ENCODE measurements around the gene SYT17.

SYT17 gene

GRCh38 chr16:19265380-19265930, 97.4 kb downstream of the SYT17 start:
- DNase-seq (ENCODE audit: low read depth) = no peak

DNA sequence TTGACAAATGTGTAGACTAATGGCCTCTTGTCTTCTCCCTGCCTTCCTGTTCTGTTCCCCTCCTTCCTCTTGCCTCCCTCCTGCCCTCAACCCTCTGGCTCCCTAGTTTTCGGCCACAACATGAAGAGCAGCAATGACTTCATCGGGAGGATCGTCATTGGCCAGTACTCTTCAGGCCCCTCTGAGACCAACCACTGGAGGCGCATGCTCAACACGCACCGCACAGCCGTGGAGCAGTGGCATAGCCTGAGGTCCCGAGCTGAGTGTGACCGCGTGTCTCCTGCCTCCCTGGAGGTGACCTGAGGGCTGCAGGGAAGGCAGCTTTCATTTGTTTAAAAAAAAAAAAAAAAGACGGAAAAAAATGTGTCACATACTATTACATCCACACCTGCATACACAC, 98.7 kb downstream of the SYT17 start:
- no peak for DNase-seq (ENCODE audit: low read depth)

- no peak for DNase-seq (ENCODE audit: low read depth)
Measured at GRCh38 chr16:19269098-19269497, 101.1 kb downstream of the SYT17 start.

GRCh38 chr16:19274165-19274797, 106.2 kb downstream of the SYT17 start:
- no peak for DNase-seq (ENCODE audit: low read depth)

DNA sequence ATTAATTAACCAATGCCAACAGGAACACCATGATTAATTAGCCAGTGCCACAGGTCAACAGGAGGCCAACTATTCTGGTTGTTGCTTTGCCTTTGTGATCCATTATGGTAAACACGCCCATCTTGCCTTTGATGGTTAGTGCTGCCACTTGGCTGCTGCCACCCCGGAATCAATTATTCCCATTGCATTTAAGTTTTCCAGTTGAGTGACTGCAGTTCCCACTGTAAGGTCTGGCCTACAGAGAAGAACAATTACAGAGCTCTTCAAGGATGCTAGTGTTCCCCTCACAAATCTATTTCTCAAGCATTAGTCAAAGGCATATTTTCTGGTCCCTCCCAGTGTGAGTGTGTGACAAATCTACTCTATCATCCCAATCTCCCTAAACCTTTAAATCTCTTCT, 110.4 kb downstream of the SYT17 start:
- no peak for DNase-seq (ENCODE audit: low read depth)

GRCh38 chr16:19281246-19281645, 113.2 kb downstream of the SYT17 start:
- DNase-seq (ENCODE audit: low read depth) = no peak

- DNase-seq (ENCODE audit: low read depth) = no peak
Measured at GRCh38 chr16:19282101-19282500, 114.1 kb downstream of the SYT17 start.

GRCh38 chr16:19283637-19284036, 115.6 kb downstream of the SYT17 start:
- no peak for DNase-seq (ENCODE audit: low read depth)

DNA sequence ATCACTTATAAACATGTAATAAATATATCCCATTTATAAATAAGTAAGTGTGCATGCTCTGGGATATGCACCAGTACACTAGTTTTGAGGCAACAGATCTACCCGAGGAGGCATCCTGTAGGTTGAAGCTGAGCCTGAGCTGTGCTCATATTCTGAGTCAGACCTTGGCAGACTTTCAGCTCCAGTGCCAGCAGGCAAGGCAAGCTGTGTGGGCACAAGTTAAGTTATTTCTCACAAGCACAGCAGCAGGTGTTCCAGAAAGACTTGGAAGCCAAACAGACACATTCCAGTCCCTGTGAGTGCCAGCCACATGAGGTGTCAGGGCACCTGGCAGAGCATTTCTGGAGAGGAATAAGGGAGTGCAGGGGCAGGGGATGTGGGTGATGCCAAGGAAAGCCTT, 116.2 kb downstream of the SYT17 start:
- DNase-seq (ENCODE audit: low read depth) = no peak

DNA sequence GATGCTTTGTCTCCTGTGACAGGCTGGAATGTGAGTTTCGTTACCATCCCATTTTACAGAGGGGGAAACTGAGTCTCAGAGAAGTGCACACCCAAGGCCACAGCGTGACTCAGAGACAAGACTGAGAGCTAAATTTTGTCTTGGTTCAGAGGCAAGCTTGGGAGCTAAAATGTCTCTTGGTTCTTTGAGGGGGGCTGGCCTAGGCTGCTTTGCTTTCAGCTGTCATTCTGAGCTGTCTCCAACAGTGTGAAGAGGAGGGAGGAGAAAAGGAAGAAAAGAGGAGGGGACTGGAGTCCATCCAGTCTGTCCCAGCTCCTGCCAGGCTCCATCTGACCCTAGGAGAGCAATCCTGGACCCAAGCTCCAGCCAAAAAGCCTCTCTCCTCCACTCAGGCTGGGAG, 117.4 kb downstream of the SYT17 start, which contains the start of gene CLEC19A:
Gene CLEC19A, plus strand, starts transcription at position 301 of the 400 bp plus-strand sequence. CDS start 121 bp downstream, outside the sequence.
- no peak for DNase-seq (ENCODE audit: low read depth)

DNA sequence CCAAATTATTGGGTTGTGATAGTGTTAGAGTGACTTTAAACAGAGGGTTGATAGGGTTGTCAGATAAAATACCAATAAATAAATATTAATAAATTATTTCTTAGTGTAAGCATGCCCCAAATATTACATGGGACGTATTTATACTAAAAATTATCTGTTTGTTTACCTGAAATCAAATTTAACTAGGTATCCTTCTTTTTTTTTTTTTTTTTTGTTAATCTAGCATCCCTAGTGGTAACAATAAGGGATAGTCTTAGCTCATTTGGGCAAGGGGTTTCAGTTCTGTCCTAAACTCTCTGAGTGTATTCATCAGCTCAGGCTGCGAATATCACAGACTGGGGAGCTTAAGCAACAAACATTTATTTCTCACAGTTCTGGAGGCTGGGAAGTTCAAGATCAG, 118.8 kb downstream of the SYT17 start:
- no peak for DNase-seq (ENCODE audit: low read depth)

GRCh38 chr16:19287241-19287640, 119.2 kb downstream of the SYT17 start:
- DNase-seq (ENCODE audit: low read depth) = no peak

DNA sequence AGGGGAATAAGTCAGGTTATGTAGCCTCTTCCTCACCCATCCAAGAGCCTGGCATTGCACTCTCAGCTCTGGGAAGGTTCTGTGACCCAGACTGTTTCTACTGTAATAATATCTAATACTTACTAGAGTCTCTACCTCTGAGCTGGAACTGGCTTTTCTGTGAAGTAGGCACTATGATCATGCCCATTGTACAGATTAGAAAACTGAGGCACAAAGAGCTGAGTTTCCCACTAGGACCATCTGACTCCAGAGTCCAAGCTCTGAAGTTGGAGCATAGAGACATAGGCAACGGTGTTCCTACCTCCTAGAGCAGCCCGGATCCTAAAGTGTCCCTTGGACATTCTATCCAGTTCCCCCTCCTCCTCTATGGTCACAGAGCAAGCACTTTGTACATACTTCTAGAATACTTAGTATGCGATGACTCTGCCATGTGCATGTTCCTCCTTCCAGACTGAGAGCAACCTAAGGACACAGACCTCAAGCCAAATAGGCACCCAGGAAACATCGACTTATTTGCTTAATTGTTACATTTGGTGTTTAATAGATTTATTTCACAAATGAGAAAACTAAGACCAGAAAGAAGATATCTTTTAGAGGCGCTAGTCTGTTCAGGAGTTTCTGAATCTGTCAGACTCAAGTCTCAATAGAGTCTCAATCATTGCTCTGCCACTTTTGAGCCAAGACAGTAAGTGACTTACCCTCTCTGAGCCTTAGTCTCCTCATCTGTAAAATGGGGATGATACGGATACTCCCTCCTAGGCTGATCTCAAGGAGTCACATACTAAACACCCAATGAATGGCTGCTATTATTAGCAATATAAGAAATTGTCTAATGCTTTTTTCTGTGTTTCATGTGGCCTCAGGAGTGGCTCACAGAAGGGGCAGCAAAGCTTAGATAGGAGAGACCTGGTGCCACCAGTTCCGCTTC, 121.1 kb downstream of the SYT17 start:
- DNase-seq (ENCODE audit: low read depth) = no peak

- DNase-seq (ENCODE audit: low read depth) = no peak
Measured at GRCh38 chr16:19289811-19290485, 121.9 kb downstream of the SYT17 start.

- DNase-seq (ENCODE audit: low read depth) = no peak
Measured at GRCh38 chr16:19290860-19291259, 122.8 kb downstream of the SYT17 start.

- no peak for DNase-seq (ENCODE audit: low read depth)
Measured at GRCh38 chr16:19291475-19291874, 123.4 kb downstream of the SYT17 start.

DNA sequence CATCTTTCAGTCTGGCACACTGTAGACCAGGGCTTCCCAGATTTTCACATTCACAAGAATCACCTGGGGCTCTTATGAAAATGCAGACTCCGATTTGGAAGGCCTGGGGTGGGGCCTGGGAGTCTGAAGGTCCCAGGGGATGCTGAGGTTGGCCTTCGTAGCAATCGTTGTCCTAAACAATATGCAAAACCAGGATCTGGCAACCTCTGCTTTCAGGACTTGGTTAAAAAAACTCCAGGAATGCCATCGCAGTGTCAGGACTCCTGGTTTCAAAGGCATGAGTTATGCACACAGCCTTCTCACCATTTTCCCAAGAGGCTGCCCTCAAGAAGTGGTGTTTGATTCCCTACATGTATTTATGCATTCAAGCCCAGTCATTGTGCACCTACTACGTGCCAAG, 124.1 kb downstream of the SYT17 start:
- DNase-seq (ENCODE audit: low read depth) = no peak

GRCh38 chr16:19294156-19294649, 126.2 kb downstream of the SYT17 start:
- DNase-seq (ENCODE audit: low read depth) = no peak

DNA sequence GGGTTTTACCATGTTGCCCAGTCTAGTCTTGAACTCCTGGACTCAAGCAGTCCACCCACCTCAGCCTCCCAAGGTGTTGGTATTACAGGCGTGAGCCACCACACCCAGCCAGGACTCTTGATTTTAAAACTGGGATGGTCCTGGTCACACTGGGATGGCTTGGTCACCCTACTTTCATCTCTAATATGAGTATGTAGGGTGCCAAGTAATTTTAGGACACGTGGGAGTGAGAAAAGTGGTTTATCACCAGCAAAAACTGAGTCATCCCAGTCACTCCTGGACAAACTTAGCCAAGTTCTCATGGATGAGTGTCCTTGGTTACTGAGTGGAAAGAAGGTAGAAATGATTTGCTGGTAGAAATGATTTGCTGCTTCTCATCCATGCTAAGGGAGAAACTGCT, 127.4 kb downstream of the SYT17 start:
- DNase-seq (ENCODE audit: low read depth) = no peak

- no peak for DNase-seq (ENCODE audit: low read depth)
Measured at GRCh38 chr16:19297454-19297853, 129.4 kb downstream of the SYT17 start.

DNA sequence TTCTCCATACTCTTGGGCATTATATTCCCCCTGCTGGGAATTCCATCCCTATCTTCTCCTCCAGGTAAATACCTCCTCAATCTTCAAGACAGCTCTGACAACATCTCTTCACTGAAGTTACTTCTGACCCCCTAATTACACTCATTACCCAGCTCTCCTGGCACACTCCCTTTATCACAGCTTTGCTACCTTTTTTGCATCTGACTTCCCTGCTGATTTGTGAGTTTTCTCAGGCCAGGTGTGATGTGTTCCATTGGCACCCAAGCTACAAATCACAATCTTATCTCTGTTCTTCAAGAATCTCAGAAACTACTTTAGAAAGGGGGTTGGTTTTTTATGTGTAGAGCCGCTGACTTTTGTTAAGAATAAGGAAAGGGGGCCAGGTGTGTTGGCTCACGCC, 131.5 kb downstream of the SYT17 start:
- no peak for DNase-seq (ENCODE audit: low read depth)

GRCh38 chr16:19301931-19302330, 133.9 kb downstream of the SYT17 start:
- no peak for DNase-seq (ENCODE audit: low read depth)
